ENCODE data around the gene SP3. TPM values are rescaled to one million over a fixed set of nuclear protein-coding genes. Genes with fewer than 3 reads are reported as not detected.

Gene SP3
- 100 to 1,000 TPM; 107 to 150 (median 123) TPM for total RNA-seq
- 145 TPM for total RNA-seq (2013)
- total RNA-seq: 168 to 428 (median 332) reads per million in 29 experiments

GRCh38 chr2:173965372-173966025 lies at the start of gene SP3:
Gene SP3 (minus strand): TSS chr2:173965373. CDS start chr2:173965171, 202 bp downstream.
- ATAC-seq (replicated peaks in 1 of 4): peak; percentile 65 to 73 (median 67)
- 0% methylated on average over 27 of the region's 52 CpGs for WGBS (ENCODE audit: insufficient coverage)
- H3K27ac ChIP-seq (ENCODE audit: low read length): peak within 1 kb of the TSS; percentile 87
- Mint-ChIP-seq H3K27ac (peak within 1 kb of the TSS; percentile 95 to 97), H3K4me3 (peak within 1 kb of the TSS; percentile 97 to 98 (median 98)), H3K4me1 (peaks cover 29 to 38% (median 36%) of the 10 kb centered on the region in 3 donors), H3K36me3 (peaks cover 13% of the 10 kb centered on the region), H3K27me3 (no peaks in the 10 kb centered on the region), H3K9me3 (peaks cover 0 to 3% (median 0%) of the 10 kb centered on the region in 3 donors)
- CTCF ChIA-PET: interaction anchor here in 1 of 2 donors (0.9 kb wide), 1 partner anchor 23 kb away, joined by 3 read pairs; no protein-coding TSS in a partner anchor
- POLR2A ChIA-PET: interaction anchor here in 1 of 2 donors (0.6 kb wide), 1 partner anchor 371 kb away, joined by 4 read pairs; no protein-coding TSS in a partner anchor
- H3K27me3 ChIP-seq (replicated peaks in 1 of 2; ENCODE audit: control insufficient read depth in 2 of 2, extremely low read depth in 1 of 2, insufficient read depth in 2 of 2, low read length in 1 of 2): no peaks in the 10 kb centered on the region
- H3K36me3 ChIP-seq (ENCODE audit: control insufficient read depth in 2 of 2, extremely low read depth in 1 of 2, insufficient read depth in 1 of 2, low read length in 1 of 2): peaks cover 0 to 4% of the 10 kb centered on the region in 2 donors
- peak within 1 kb of the TSS; percentile 92 to 96 for H3K4me3 ChIP-seq (ENCODE audit: control insufficient read depth in 1 of 2, extremely low read depth in 1 of 2, low read length in 1 of 2)
- H3K4me1 ChIP-seq (ENCODE audit: control insufficient read depth in 1 of 2, extremely low read depth in 1 of 2, insufficient read depth in 2 of 2, low read length in 2 of 2): peaks cover 8 to 21% of the 10 kb centered on the region in 2 experiments
- peak; percentile 90 to 97 (median 96) for DNase-seq
- H3K9me3 ChIP-seq: no peaks in the 10 kb centered on the region

GRCh38 chr2:174014699-174015070 lies 49.5 kb upstream of the SP3 start:
- H3K27me3 Mint-ChIP-seq: peaks cover 7 to 12% of the 10 kb centered on the region in 2 donors
- ATAC-seq (replicated peaks in 1 of 4) (no peak), DNase-seq (no peak)
- H3K4me3 Mint-ChIP-seq: no peak overlapping the region
- peaks cover 13 to 19% (median 13%) of the 10 kb centered on the region in 3 donors for H3K4me1 Mint-ChIP-seq
- H3K27ac ChIP-seq (ENCODE audit: low read length): no peak overlapping the region
- no peak overlapping the region for H3K27ac Mint-ChIP-seq
- no peaks in the 10 kb centered on the region for H3K36me3 ChIP-seq (ENCODE audit: control insufficient read depth in 2 of 2, extremely low read depth in 1 of 2, insufficient read depth in 1 of 2, low read length in 1 of 2)
- no peak overlapping the region for H3K4me3 ChIP-seq (ENCODE audit: control insufficient read depth in 1 of 2, extremely low read depth in 1 of 2, low read length in 1 of 2)
- H3K36me3 Mint-ChIP-seq: no peaks in the 10 kb centered on the region
- ChIA-PET POLR2A (no interaction called here), CTCF (no interaction called here)
- no peaks in the 10 kb centered on the region for H3K9me3 ChIP-seq
- H3K27me3 ChIP-seq (replicated peaks in 1 of 2; ENCODE audit: control insufficient read depth in 2 of 2, extremely low read depth in 1 of 2, insufficient read depth in 2 of 2, low read length in 1 of 2): peaks cover 0 to 22% of the 10 kb centered on the region in 2 experiments
- WGBS (ENCODE audit: insufficient coverage): 57% methylated on average over 2 of the region's 2 CpGs
- H3K9me3 Mint-ChIP-seq: no peaks in the 10 kb centered on the region
- H3K4me1 ChIP-seq (ENCODE audit: control insufficient read depth in 1 of 2, extremely low read depth in 1 of 2, insufficient read depth in 2 of 2, low read length in 2 of 2): peaks cover 0 to 15% of the 10 kb centered on the region in 2 experiments

GRCh38 chr2:174014011-174014698 lies 49.0 kb upstream of the SP3 start:
- Mint-ChIP-seq H3K36me3 (no peaks in the 10 kb centered on the region), H3K4me1 (peaks cover 13 to 19% (median 13%) of the 10 kb centered on the region in 3 donors), H3K27me3 (peaks cover 7 to 12% of the 10 kb centered on the region in 2 donors), H3K4me3 (peak overlapping the region; percentile 53 to 72 (median 69)), H3K27ac (peak overlapping the region in 1 of 2 donors; percentile 56), H3K9me3 (no peaks in the 10 kb centered on the region)
- H3K9me3 ChIP-seq: no peaks in the 10 kb centered on the region
- H3K4me1 ChIP-seq (ENCODE audit: control insufficient read depth in 1 of 2, extremely low read depth in 1 of 2, insufficient read depth in 2 of 2, low read length in 2 of 2): peaks cover 0 to 15% of the 10 kb centered on the region in 2 experiments
- POLR2A ChIA-PET: no interaction called here
- CTCF ChIA-PET: no interaction called here
- DNase-seq (no peak), ATAC-seq (replicated peaks in 1 of 4) (no peak)
- H3K27ac ChIP-seq (ENCODE audit: low read length): no peak overlapping the region
- peaks cover 0 to 22% of the 10 kb centered on the region in 2 experiments for H3K27me3 ChIP-seq (replicated peaks in 1 of 2; ENCODE audit: control insufficient read depth in 2 of 2, extremely low read depth in 1 of 2, insufficient read depth in 2 of 2, low read length in 1 of 2)
- no peak overlapping the region for H3K4me3 ChIP-seq (ENCODE audit: control insufficient read depth in 1 of 2, extremely low read depth in 1 of 2, low read length in 1 of 2)
- 100% methylated on average over 2 of the region's 6 CpGs for WGBS (ENCODE audit: insufficient coverage)
- no peaks in the 10 kb centered on the region for H3K36me3 ChIP-seq (ENCODE audit: control insufficient read depth in 2 of 2, extremely low read depth in 1 of 2, insufficient read depth in 1 of 2, low read length in 1 of 2)

GRCh38 chr2:174013315-174013751 lies 48.2 kb upstream of the SP3 start:
- H3K36me3 ChIP-seq (ENCODE audit: control insufficient read depth in 2 of 2, extremely low read depth in 1 of 2, insufficient read depth in 1 of 2, low read length in 1 of 2): no peaks in the 10 kb centered on the region
- H3K4me3 ChIP-seq (ENCODE audit: control insufficient read depth in 1 of 2, extremely low read depth in 1 of 2, low read length in 1 of 2): peak overlapping the region in 1 of 2 donors; percentile 47
- H3K27ac Mint-ChIP-seq: peak overlapping the region in 1 of 2 donors; percentile 56
- peaks cover 13 to 19% (median 13%) of the 10 kb centered on the region in 3 donors for H3K4me1 Mint-ChIP-seq
- DNase-seq (no peak), ATAC-seq (replicated peaks in 1 of 4) (no peak)
- H3K4me1 ChIP-seq (ENCODE audit: control insufficient read depth in 1 of 2, extremely low read depth in 1 of 2, insufficient read depth in 2 of 2, low read length in 2 of 2): peaks cover 0 to 15% of the 10 kb centered on the region in 2 experiments
- H3K4me3 Mint-ChIP-seq: peak overlapping the region; percentile 53 to 72 (median 69)
- peaks cover 3 to 13% of the 10 kb centered on the region in 2 donors for H3K27me3 Mint-ChIP-seq
- H3K9me3 Mint-ChIP-seq: no peaks in the 10 kb centered on the region
- no peaks in the 10 kb centered on the region for H3K36me3 Mint-ChIP-seq
- 91% methylated on average over 14 of the region's 17 CpGs for WGBS (ENCODE audit: insufficient coverage)
- POLR2A ChIA-PET: no interaction called here
- H3K9me3 ChIP-seq: no peaks in the 10 kb centered on the region
- no peak overlapping the region for H3K27ac ChIP-seq (ENCODE audit: low read length)
- CTCF ChIA-PET: no interaction called here
- H3K27me3 ChIP-seq (replicated peaks in 1 of 2; ENCODE audit: control insufficient read depth in 2 of 2, extremely low read depth in 1 of 2, insufficient read depth in 2 of 2, low read length in 1 of 2): peaks cover 0 to 20% of the 10 kb centered on the region in 2 experiments

GRCh38 chr2:174012347-174013314 lies 47.5 kb upstream of the SP3 start:
- H3K9me3 ChIP-seq: no peaks in the 10 kb centered on the region
- ChIA-PET CTCF (no interaction called here), POLR2A (interaction anchor here (0.5 to 0.6 kb wide), 3 partner anchors 15 to 51 kb away, joined by 3 to 19 read pairs (median 4); no protein-coding TSS in a partner anchor)
- peaks cover 0 to 15% of the 10 kb centered on the region in 2 experiments for H3K4me1 ChIP-seq (ENCODE audit: control insufficient read depth in 1 of 2, extremely low read depth in 1 of 2, insufficient read depth in 2 of 2, low read length in 2 of 2)
- H3K27ac ChIP-seq (ENCODE audit: low read length): no peak overlapping the region
- Mint-ChIP-seq H3K4me1 (peaks cover 13 to 19% (median 13%) of the 10 kb centered on the region in 3 donors), H3K4me3 (peak overlapping the region; percentile 53 to 72 (median 69)), H3K9me3 (no peaks in the 10 kb centered on the region), H3K27me3 (peaks cover 3 to 15% of the 10 kb centered on the region in 2 donors), H3K36me3 (no peaks in the 10 kb centered on the region), H3K27ac (peak overlapping the region in 1 of 2 donors; percentile 24)
- H3K27me3 ChIP-seq (replicated peaks in 1 of 2; ENCODE audit: control insufficient read depth in 2 of 2, extremely low read depth in 1 of 2, insufficient read depth in 2 of 2, low read length in 1 of 2): peaks cover 0 to 20% of the 10 kb centered on the region in 2 experiments
- DNase-seq (peak in 26 of 35 experiments; percentile 3 to 49 (median 18)), ATAC-seq (replicated peaks in 1 of 4) (peak; percentile 54 to 81 (median 69))
- WGBS (ENCODE audit: insufficient coverage): 23% methylated on average over 48 of the region's 56 CpGs
- H3K4me3 ChIP-seq (ENCODE audit: control insufficient read depth in 1 of 2, extremely low read depth in 1 of 2, low read length in 1 of 2): peak overlapping the region; percentile 47 to 74
- H3K36me3 ChIP-seq (ENCODE audit: control insufficient read depth in 2 of 2, extremely low read depth in 1 of 2, insufficient read depth in 1 of 2, low read length in 1 of 2): no peaks in the 10 kb centered on the region

Data from T-cell (primary cell).